ENCODE results near the gene H1-8.

H1-8 gene

DNA sequence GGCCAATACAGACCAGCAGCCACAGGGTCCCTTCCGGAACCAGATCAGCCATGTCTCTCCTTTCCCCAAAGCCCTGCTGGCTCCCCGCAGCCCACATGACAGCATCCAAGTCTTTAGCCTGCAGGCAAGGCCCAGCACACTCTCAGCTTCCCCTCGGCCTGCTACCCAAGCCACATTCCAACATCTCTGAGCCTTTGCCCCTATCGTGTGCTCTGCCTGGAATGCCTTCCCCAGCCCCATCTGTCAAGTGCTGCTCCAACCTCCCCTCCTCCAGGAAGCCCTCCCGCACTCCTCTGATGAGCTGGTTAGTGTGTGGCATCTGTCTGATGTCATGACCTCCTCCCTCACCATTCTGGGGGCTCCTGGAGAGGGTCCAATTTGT lies 55.0 kb downstream of the H1-8 start:
- peak in 1 of 2 experiments; percentile 30 for DNase-seq

DNA sequence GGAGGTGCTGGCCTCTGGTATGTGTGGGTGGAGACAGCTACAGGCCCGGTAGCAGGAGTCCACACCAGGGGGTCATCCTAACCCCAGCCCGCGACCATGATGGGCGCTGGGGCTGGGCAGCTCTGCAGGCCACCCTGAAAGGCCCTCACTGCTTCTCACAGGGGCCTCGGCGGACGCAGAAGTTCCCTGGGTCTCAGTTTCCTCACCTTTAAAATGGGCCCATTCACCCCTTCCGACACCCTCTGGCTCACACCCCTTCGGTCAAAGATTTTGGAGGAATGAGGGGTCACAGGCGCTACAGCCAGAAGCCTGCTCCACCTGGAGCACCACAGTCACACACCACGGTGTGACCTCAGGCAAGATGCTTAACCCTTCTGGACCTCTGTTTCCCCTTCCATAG lies 55.5 kb downstream of the H1-8 start:
- TF ChIP-seq POLR2A (IDR thresholded peaks at IDR 0.05; ENCODE audit: low read length): no peak
- TF ChIP-seq GATA1 (IDR thresholded peaks at IDR 0.05; ENCODE audit: low read depth, low read length): no peak

More for the DNA sequence above, 55.0 kb downstream of the H1-8 start:
- TF ChIP-seq GATA1 (IDR thresholded peaks at IDR 0.05; ENCODE audit: low read depth, low read length) (no peak), POLR2A (IDR thresholded peaks at IDR 0.05; ENCODE audit: low read length) (no peak)

DNA sequence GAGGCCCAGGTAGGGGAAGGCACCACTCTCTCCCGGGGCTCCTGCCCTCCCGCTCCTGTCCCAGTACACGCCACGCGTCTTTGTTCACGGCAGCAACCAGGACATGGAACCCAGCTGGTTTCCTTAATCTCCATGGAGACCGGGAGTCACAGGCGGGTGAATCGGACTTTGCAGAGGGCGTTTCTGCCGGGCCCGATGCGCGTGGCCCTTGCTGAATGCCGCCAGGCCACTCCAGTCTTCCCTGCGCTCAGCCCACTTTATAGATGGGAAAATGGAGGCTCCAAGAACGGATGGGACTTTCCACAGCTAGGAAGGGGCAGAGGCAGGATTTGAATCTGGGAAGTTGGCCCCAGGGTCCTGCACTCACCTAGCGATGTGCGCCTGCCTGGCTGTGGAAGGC lies 56.1 kb downstream of the H1-8 start:
- TF ChIP-seq GATA1 (IDR thresholded peaks at IDR 0.05; ENCODE audit: low read depth, low read length): no peak
- TF ChIP-seq POLR2A (IDR thresholded peaks at IDR 0.05; ENCODE audit: low read length): no peak
- no peak for DNase-seq

More for the DNA sequence above, 55.5 kb downstream of the H1-8 start:
- no peak for DNase-seq

DNA sequence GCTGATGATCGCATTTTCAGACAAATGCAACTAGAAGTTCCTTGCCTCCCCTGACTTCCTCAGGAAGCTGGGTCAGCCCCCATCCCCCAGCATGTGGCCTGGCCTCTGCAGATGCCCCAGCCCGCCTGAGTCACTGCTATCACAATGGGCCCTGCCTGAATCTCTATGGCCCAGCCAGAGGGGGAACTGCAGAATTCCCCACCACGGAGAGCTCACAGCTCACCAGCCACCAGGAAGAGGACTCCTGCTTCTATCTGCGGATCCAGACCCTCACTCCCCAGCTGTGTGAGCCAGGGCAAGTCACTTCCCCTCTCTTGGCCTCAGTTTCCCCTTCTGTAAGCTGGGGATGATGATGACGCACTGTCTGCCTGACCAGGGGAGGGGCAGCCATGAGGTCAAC lies 56.6 kb downstream of the H1-8 start:
- TF ChIP-seq POLR2A (IDR thresholded peaks at IDR 0.05; ENCODE audit: low read length) (no peak), GATA1 (IDR thresholded peaks at IDR 0.05; ENCODE audit: low read depth, low read length) (no peak)
- peak; percentile 21 to 28 for DNase-seq

DNA sequence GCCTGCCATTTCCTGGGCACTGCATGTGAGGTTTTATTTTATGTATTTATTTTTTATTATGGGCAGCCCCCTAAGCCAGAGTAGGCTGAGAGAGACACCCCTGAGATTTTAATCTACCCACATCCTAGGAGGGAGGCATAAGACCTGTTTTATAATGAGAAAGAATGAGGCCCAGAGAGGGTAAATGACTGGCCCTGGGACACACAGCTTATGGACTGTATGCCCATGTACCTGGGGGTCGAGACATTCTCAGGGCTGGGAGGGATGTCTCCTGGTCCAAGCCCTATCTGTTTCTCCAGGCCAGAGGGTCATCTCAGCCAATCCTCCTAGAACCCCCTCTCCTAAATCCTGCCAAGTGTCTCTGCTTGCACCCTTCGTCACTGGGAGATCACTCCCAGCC lies 57.4 kb downstream of the H1-8 start:
- TF ChIP-seq GATA1 (IDR thresholded peaks at IDR 0.05; ENCODE audit: low read depth, low read length) (no peak), POLR2A (IDR thresholded peaks at IDR 0.05; ENCODE audit: low read length) (no peak)
- no peak for DNase-seq
